GM19372 (cell line): ENCODE results near the gene CYP2E1.
"Not testable (repeated sequence)": the region's sequence is repeated elsewhere in the genome, so short reads cannot be mapped to it uniquely, and the experiment has no call there.

Experiments used
- ATAC-seq: cut with Tn5 transposase; IDR thresholded peaks from one replicate; pipeline ENCODE4 v1.9.1; 2021; ENCODE audit warnings: mild to moderate bottlenecking, low read depth, moderate library complexity; ENCODE audit not compliant: unreplicated experiment

CYP2E1 gene

DNA sequence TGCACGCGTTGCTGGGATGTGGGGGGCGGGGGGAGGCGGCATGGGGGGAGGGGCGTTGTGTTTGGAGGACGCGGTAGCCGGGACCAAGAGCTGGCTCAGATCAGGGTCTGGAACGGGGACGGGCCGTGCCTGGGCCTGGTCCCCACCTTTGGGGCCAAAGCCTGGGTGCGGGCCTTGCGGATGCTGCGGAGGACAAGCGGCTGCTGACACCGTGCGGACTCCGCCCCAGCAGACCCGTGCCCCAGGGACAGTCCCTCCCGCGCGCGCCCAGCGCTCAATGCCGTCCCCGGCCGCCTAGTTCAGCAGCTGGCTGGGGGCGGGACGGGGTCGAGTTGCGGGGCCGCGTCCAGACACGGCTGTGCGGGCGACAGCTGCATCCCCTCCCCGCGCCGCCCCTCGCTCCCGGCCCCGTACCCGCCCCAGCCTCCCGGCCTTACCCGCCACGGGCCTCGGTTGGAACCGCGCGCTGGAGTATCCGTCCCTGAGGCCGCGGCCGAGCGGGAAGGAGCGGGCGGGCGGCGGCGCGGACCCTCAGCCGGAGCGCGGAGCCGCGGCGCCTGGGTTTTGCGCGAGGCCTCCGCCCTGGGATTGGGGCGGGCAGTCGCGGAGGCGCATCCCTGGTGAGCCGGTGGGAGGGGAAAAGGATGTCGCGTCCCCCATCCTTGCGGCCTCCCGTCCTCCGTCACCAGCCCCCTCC is 41.8 kb downstream of the CYP2E1 start:
- not testable (repeated sequence) for ATAC-seq

DNA sequence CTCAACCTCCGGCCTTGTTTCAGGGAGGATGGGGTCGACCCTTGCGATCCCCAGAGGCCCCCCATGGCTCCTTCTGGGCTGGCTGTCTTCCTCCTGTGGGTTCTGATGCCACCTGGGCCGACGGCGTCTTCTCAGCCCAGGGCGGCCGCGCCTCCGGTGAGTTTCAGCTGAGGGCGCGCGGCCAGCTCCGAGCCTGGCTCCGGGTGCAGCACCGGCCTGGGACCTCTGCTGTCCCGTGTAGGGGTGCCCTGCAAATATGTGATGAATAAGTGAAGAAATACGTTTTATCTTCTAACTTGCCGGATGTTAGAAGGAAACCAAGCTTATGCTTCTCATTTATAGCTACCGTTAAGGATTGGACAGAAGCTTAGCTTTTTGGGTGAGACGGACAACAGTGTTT is 42.6 kb downstream of the CYP2E1 start:
- not testable (repeated sequence) for ATAC-seq

- not testable (repeated sequence) for ATAC-seq
Measured at GRCh38 chr10:133572055-133572454, 44.9 kb downstream of the CYP2E1 start.

DNA sequence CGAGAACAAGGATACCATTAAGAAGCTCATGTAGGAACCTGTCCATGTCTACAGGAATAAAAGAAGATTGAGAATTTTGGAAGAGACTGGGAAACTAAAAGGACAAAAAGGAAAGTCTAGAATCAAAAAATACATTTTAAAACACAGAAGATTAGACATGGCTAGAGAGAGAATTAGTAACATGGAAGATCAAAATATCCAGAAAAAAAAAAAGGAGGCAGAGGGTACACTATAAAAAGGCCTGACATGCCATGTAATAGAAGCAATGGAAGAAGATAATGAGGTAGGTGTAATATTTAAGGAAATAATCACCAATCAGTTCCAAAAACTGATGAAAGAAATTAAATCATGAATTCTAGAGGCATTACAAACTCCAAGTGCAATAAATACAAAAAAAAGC is 46.3 kb downstream of the CYP2E1 start:
- ATAC-seq, result not testable (repeated sequence)

- not testable (repeated sequence) for ATAC-seq
Measured at GRCh38 chr10:133577037-133577436, 49.9 kb downstream of the CYP2E1 start.
